Activated naive CD8-positive, alpha-beta T cell treated with anti-CD3 and anti-CD28 coated beads, Interleukin-2, amount 10 ng/mL, durations not matched to agents 7 days and 5 days (primary cell): Measurements from ENCODE around the gene CLCN5. TPM values are rescaled to one million over a fixed set of nuclear protein-coding genes. Genes with fewer than 3 reads are reported as not detected.

Source experiments
- ATAC-seq: fragments of 150-1000 bp; cut with Tn5 transposase; one replicate; pipeline ENCODE4 v1.10.0; 2021; ENCODE audit warnings: low read depth, moderate library complexity
- POLR2A ChIA-PET: fragments of 350-600 bp; sonication (Branson Sonifier 250); formaldehyde crosslinking; loops from one replicate; lab custom pipeline; 2021; ENCODE audit warnings: antibody characterized with exemption; lab: Charles Lee
- DNase-seq: peaks from one replicate; pipeline ENCODE4 v3.0.0; 2021
- H3K27ac Mint-ChIP-seq: one replicate; pipeline ENCODE4 v1.8.0; 2022; ENCODE audit warnings: mild to moderate bottlenecking, mixed read lengths
- H3K27me3 Mint-ChIP-seq: one replicate; pipeline ENCODE4 v1.8.0; 2022; ENCODE audit warnings: mild to moderate bottlenecking, moderate library complexity, mixed read lengths
- H3K36me3 Mint-ChIP-seq: one replicate; pipeline ENCODE4 v1.8.0; 2021; ENCODE audit warnings: mild to moderate bottlenecking, mixed read lengths
- H3K4me1 Mint-ChIP-seq: one replicate; pipeline ENCODE4 v1.8.0; 2021; ENCODE audit warnings: mixed read lengths
- H3K4me3 Mint-ChIP-seq: one replicate; pipeline ENCODE4 v1.8.0; 2022; ENCODE audit warnings: mild to moderate bottlenecking, moderate library complexity, mixed read lengths
- H3K9me3 Mint-ChIP-seq: one replicate; pipeline ENCODE4 v1.8.0; 2021; ENCODE audit warnings: mixed read lengths
- total RNA-seq, 2 experiments: library from RNA; stranded (reverse); gene quantifications; one replicate each; pipeline ENCODE4 v1.2.3, GENCODE V29; 2021

Gene CLCN5
- total RNA-seq: 1 to 10 TPM; 2.6 to 3.1 TPM

GRCh38 chrX:49922291-49923241 lies at the start of gene CLCN5:
TSS of gene CLCN5 (plus strand) at chrX:49922596. CDS start at chrX:49925299, 2,703 bp downstream.
- POLR2A ChIA-PET: interaction anchor here (0.6 to 1.1 kb wide), 4 partner anchors 44 to 920 kb away, joined by 3 to 6 read pairs (median 4); partner anchors contain the start of genes GRIPAP1 and USP27X
- peaks cover 7% of the 10 kb centered on the region for H3K36me3 Mint-ChIP-seq
- H3K27ac Mint-ChIP-seq: peak within 1 kb of the TSS; percentile 75
- ATAC-seq (peak; percentile 99), DNase-seq (peak; percentile 92)
- no peaks in the 10 kb centered on the region for H3K9me3 Mint-ChIP-seq
- no peaks in the 10 kb centered on the region for H3K27me3 Mint-ChIP-seq
- peaks cover 6% of the 10 kb centered on the region for H3K4me1 Mint-ChIP-seq
- peak within 1 kb of the TSS; percentile 77 for H3K4me3 Mint-ChIP-seq

GRCh38 chrX:49876750-49877149 lies 45.6 kb upstream of the CLCN5 start:
- Mint-ChIP-seq H3K27me3 (peaks cover 6% of the 10 kb centered on the region), H3K36me3 (peaks cover 2% of the 10 kb centered on the region), H3K27ac (no peak overlapping the region), H3K9me3 (no peaks in the 10 kb centered on the region), H3K4me3 (no peak overlapping the region), H3K4me1 (peaks cover 10% of the 10 kb centered on the region)
- ATAC-seq: no peak
- POLR2A ChIA-PET: no interaction called here
- no peak for DNase-seq

GRCh38 chrX:49877397-49878101 lies 44.8 kb upstream of the CLCN5 start:
- POLR2A ChIA-PET: no interaction called here
- no peak for ATAC-seq
- Mint-ChIP-seq H3K4me1 (peaks cover 10% of the 10 kb centered on the region), H3K27ac (no peak overlapping the region), H3K9me3 (no peaks in the 10 kb centered on the region), H3K36me3 (peaks cover 2% of the 10 kb centered on the region), H3K27me3 (peaks cover 6% of the 10 kb centered on the region), H3K4me3 (no peak overlapping the region)
- DNase-seq: peak; percentile 27

GRCh38 chrX:49878128-49878833 lies 44.1 kb upstream of the CLCN5 start:
- Mint-ChIP-seq H3K27ac (no peak overlapping the region), H3K4me1 (peaks cover 10% of the 10 kb centered on the region), H3K36me3 (peaks cover 2% of the 10 kb centered on the region), H3K9me3 (no peaks in the 10 kb centered on the region), H3K27me3 (peaks cover 6% of the 10 kb centered on the region), H3K4me3 (peak overlapping the region; percentile 74)
- POLR2A ChIA-PET: interaction anchor here (0.7 to 2.0 kb wide), 2 partner anchors 31 to 44 kb away, joined by 3 to 6 read pairs; partner anchors contain the start of gene CLCN5
- ATAC-seq (no peak), DNase-seq (no peak)

- H3K27ac Mint-ChIP-seq: peak within 1 kb of the TSS; percentile 80
- ATAC-seq: peak; percentile 88
These were observed 43.4 kb upstream of the CLCN5 start, which contains the start of gene USP27X for GRCh38 chrX:49878834-49879655. TSS of gene USP27X (plus strand) at chrX:49879484. CDS start at chrX:49880308, 824 bp downstream.

GRCh38 chrX:49879656-49880277 lies 42.6 kb upstream of the CLCN5 start:
- Mint-ChIP-seq H3K36me3 (peaks cover 2% of the 10 kb centered on the region), H3K27me3 (peaks cover 3% of the 10 kb centered on the region), H3K4me3 (peak overlapping the region; percentile 77), H3K4me1 (peaks cover 10% of the 10 kb centered on the region), H3K27ac (peak overlapping the region; percentile 80), H3K9me3 (no peaks in the 10 kb centered on the region)
- POLR2A ChIA-PET: interaction anchor here (1.5 to 2.0 kb wide), 2 partner anchors 36 to 43 kb away, joined by 3 to 6 read pairs; partner anchors contain the start of gene CLCN5
- DNase-seq: no peak
- no peak for ATAC-seq

More at GRCh38 chrX:49878834-49879655, 43.4 kb upstream of the CLCN5 start, which contains the start of gene USP27X:
- Mint-ChIP-seq H3K9me3 (no peaks in the 10 kb centered on the region), H3K27me3 (peaks cover 6% of the 10 kb centered on the region), H3K4me3 (peak within 1 kb of the TSS; percentile 77), H3K4me1 (peaks cover 10% of the 10 kb centered on the region), H3K36me3 (peaks cover 2% of the 10 kb centered on the region)
- peak; percentile 79 for DNase-seq
- POLR2A ChIA-PET: interaction anchor here (0.7 to 2.0 kb wide), 3 partner anchors 30 to 43 kb away, joined by 3 to 6 read pairs (median 3); partner anchors contain the start of gene CLCN5

- Mint-ChIP-seq H3K27me3 (peaks cover under 1% of the 10 kb centered on the region), H3K9me3 (no peaks in the 10 kb centered on the region), H3K36me3 (peaks cover 2% of the 10 kb centered on the region), H3K27ac (no peak overlapping the region), H3K4me1 (peaks cover 10% of the 10 kb centered on the region), H3K4me3 (no peak overlapping the region)
- DNase-seq (no peak), ATAC-seq (no peak)
- POLR2A ChIA-PET: interaction anchor here (1.5 kb wide), 1 partner anchor 35 kb away, joined by 3 read pairs; no protein-coding TSS in a partner anchor
These were observed 41.7 kb upstream of the CLCN5 start for GRCh38 chrX:49880668-49881067.

GRCh38 chrX:49884290-49884862 lies 38.0 kb upstream of the CLCN5 start:
- peaks cover 2% of the 10 kb centered on the region for H3K36me3 Mint-ChIP-seq
- ATAC-seq: peak; percentile 20
- peaks cover 4% of the 10 kb centered on the region for H3K4me1 Mint-ChIP-seq
- POLR2A ChIA-PET: no interaction called here
- H3K4me3 Mint-ChIP-seq: no peak overlapping the region
- H3K27ac Mint-ChIP-seq: no peak overlapping the region
- no peaks in the 10 kb centered on the region for H3K27me3 Mint-ChIP-seq
- no peaks in the 10 kb centered on the region for H3K9me3 Mint-ChIP-seq
- peak; percentile 64 for DNase-seq

- POLR2A ChIA-PET: no interaction called here
- DNase-seq: no peak
- Mint-ChIP-seq H3K4me1 (no peaks in the 10 kb centered on the region), H3K27me3 (peaks cover 4% of the 10 kb centered on the region), H3K27ac (no peak overlapping the region), H3K9me3 (peaks cover 3% of the 10 kb centered on the region), H3K36me3 (no peaks in the 10 kb centered on the region), H3K4me3 (no peak overlapping the region)
- ATAC-seq: no peak
These were observed 29.9 kb upstream of the CLCN5 start for GRCh38 chrX:49892542-49892941.

GRCh38 chrX:49896951-49897350 lies 25.4 kb upstream of the CLCN5 start:
- POLR2A ChIA-PET: no interaction called here
- Mint-ChIP-seq H3K27ac (no peak overlapping the region), H3K9me3 (peaks cover 3% of the 10 kb centered on the region), H3K4me1 (no peaks in the 10 kb centered on the region), H3K27me3 (peaks cover 6% of the 10 kb centered on the region), H3K4me3 (no peak overlapping the region), H3K36me3 (no peaks in the 10 kb centered on the region)
- DNase-seq (no peak), ATAC-seq (no peak)

GRCh38 chrX:49901048-49901447 lies 21.3 kb upstream of the CLCN5 start:
- no peak overlapping the region for H3K4me3 Mint-ChIP-seq
- peaks cover 2% of the 10 kb centered on the region for H3K9me3 Mint-ChIP-seq
- ATAC-seq (no peak), DNase-seq (no peak)
- POLR2A ChIA-PET: no interaction called here
- H3K27me3 Mint-ChIP-seq: peaks cover 12% of the 10 kb centered on the region
- H3K27ac Mint-ChIP-seq: no peak overlapping the region
- H3K4me1 Mint-ChIP-seq: no peaks in the 10 kb centered on the region
- no peaks in the 10 kb centered on the region for H3K36me3 Mint-ChIP-seq
